Liver (tissue), 9 donors: ENCODE data around the gene ERC2. TPM values are rescaled to one million over a fixed set of nuclear protein-coding genes. Genes with fewer than 3 reads are reported as not detected.

ENCODE experiments used
- DNase-seq: peaks from one replicate; pipeline ENCODE4 v3.0.0-alpha.2; 2017; ENCODE audit warnings: low spot score
- H3K27ac ChIP-seq, 2 donors: one replicate each; pipeline ENCODE4 v1.7.0; 2013; ENCODE audit warnings: inconsistent platforms in 2 of 2, low read length in 2 of 2, control low read depth in 1 of 2, low read depth in 1 of 2, mild to moderate bottlenecking in 1 of 2
- H3K27me3 ChIP-seq, 4 donors: one replicate each; pipeline versions ENCODE4 v1.6.1 to v1.7.0; 2013; ENCODE audit warnings: low read length in 3 of 4, inconsistent platforms in 1 of 4, mild to moderate bottlenecking in 1 of 4, moderate library complexity in 1 of 4; ENCODE audit not compliant: control insufficient read depth in 4 of 4, insufficient read depth in 4 of 4
- H3K36me3 ChIP-seq, 4 donors: one replicate each; pipeline versions ENCODE4 v1.6.1 to v1.7.0; 2013; ENCODE audit warnings: low read length in 3 of 4, mild to moderate bottlenecking in 3 of 4, low read depth in 1 of 4, moderate library complexity in 1 of 4; ENCODE audit not compliant: control insufficient read depth in 4 of 4, insufficient read depth in 3 of 4
- H3K4me1 ChIP-seq, 4 donors: one replicate each; pipeline versions ENCODE4 v1.6.1 to v1.7.0; 2013; ENCODE audit warnings: low read length in 3 of 4, mild to moderate bottlenecking in 3 of 4, moderate library complexity in 1 of 4; ENCODE audit not compliant: control insufficient read depth in 4 of 4, insufficient read depth in 4 of 4
- H3K4me3 ChIP-seq, 3 donors: one replicate each; pipeline versions ENCODE4 v1.6.1 to v1.7.0; 2013; ENCODE audit warnings: low read length in 3 of 3, control low read depth in 1 of 3, low read depth in 1 of 3, mild to moderate bottlenecking in 1 of 3
- H3K9ac ChIP-seq, 2 donors: one replicate each; pipeline ENCODE4 v1.7.0; 2013; ENCODE audit warnings: low read length in 2 of 2, mild to moderate bottlenecking in 2 of 2, moderate library complexity in 2 of 2, control low read depth in 1 of 2, low read depth in 1 of 2
- H3K9me3 ChIP-seq, 4 donors: one replicate each; pipeline versions ENCODE4 v1.6.1 to v1.7.0; 2013; ENCODE audit warnings: low read length in 3 of 4; ENCODE audit not compliant: control insufficient read depth in 4 of 4
- EGR1 ChIP-seq, 2 donors: IDR thresholded peaks; 2 replicates each; pipeline ENCODE4 v1.6.1; 2016 to 2018; ENCODE audit warnings: antibody characterized with exemption in 2 of 2, low read depth in 2 of 2
- FOXA1 ChIP-seq: IDR thresholded peaks from 2 replicates; pipeline ENCODE4 v1.6.1; 2016; ENCODE audit warnings: antibody characterized with exemption
- FOXA2 ChIP-seq: IDR thresholded peaks from 2 replicates; pipeline ENCODE4 v1.6.1; 2016; ENCODE audit warnings: antibody characterized with exemption
- GABPA ChIP-seq, 2 donors: IDR thresholded peaks in 1 of 2; conservative IDR thresholded peaks in 1 of 2; 2 replicates each; pipeline ENCODE4 v1.6.1; 2016; ENCODE audit warnings: antibody characterized with exemption in 2 of 2, mild to moderate bottlenecking in 1 of 2, moderate library complexity in 1 of 2
- HNF4A ChIP-seq, 2 donors: conservative IDR thresholded peaks; 2 replicates each; pipeline ENCODE4 v1.6.1; 2016; ENCODE audit warnings: antibody characterized with exemption in 2 of 2, mild to moderate bottlenecking in 2 of 2
- JUND ChIP-seq, 2 donors: IDR thresholded peaks; 2 replicates each; pipeline ENCODE4 v1.6.1; 2016; ENCODE audit warnings: antibody characterized with exemption in 2 of 2
- NR2F2 ChIP-seq: IDR thresholded peaks from 2 replicates; pipeline ENCODE4 v1.6.1; 2016; ENCODE audit warnings: antibody characterized with exemption
- RAD21 ChIP-seq, 2 donors: IDR thresholded peaks; 2 replicates each; pipeline ENCODE4 v1.6.1; 2016; ENCODE audit warnings: antibody characterized with exemption in 2 of 2, mild to moderate bottlenecking in 2 of 2
- RXRA ChIP-seq, 2 donors: IDR thresholded peaks; 2 replicates each; pipeline ENCODE4 v1.6.1; 2017 to 2018; ENCODE audit warnings: antibody characterized with exemption in 2 of 2, mild to moderate bottlenecking in 1 of 2
- SP1 ChIP-seq: IDR thresholded peaks from 2 replicates; pipeline ENCODE4 v1.6.1; 2018; ENCODE audit warnings: antibody characterized with exemption, mild to moderate bottlenecking
- TAF1 ChIP-seq: conservative IDR thresholded peaks from 2 replicates; pipeline ENCODE4 v1.6.1; 2016; ENCODE audit warnings: antibody characterized with exemption, mild to moderate bottlenecking
- YY1 ChIP-seq: IDR thresholded peaks from 2 replicates; pipeline ENCODE4 v1.6.1; 2016; ENCODE audit warnings: antibody characterized with exemption, mild to moderate bottlenecking
- WGBS: extraction: QIAGEN DNeasy Blood & Tissue Kit; methylation state at CpG from one replicate; pipeline ENCODE4 v1.1.7; 2013; 5-methylcytosine and 5-hydroxymethylcytosine counted together
- polyA plus RNA-seq, 2 donors: library from polyadenylated mRNA; stranded (reverse) in 1 of 2; unstranded in 1 of 2; fragments of 200-250 nt in 1 of 2; fragments of >200 nt in 1 of 2; fragmentation: Nextera tagmentation in 1 of 2; extraction: Ambion mirVana in 1 of 2; gene quantifications; one replicate each; pipeline versions ENCODE4 v1.2.1 to v1.2.3, GENCODE V29; 2013 to 2015
- total RNA-seq, 2 donors: library from RNA; depleted of rRNA; stranded (reverse); fragments of >200 nt; gene quantifications; one replicate each; pipeline ENCODE4 v1.2.3, GENCODE V29; 2014
- TF ChIP-seq, protein P1 (sequence below): fragments of 150-350 bp; IDR thresholded peaks from 2 replicates; pipeline ENCODE4 v1.5.1; 2017; ENCODE audit warnings: improper control_type of control experiment, low read depth, low read length; ENCODE audit not compliant: missing input control
- TF ChIP-seq, protein P2 (sequence below): IDR thresholded peaks from 2 replicates; pipeline ENCODE4 v1.6.1; 2016; ENCODE audit warnings: antibody characterized with exemption
- TF ChIP-seq, protein P3 (sequence below): IDR thresholded peaks from 2 replicates; pipeline ENCODE4 v1.6.1; 2016; ENCODE audit warnings: antibody characterized with exemption
- TF ChIP-seq, protein P4 (sequence below): IDR thresholded peaks from 2 replicates; pipeline ENCODE4 v1.6.1; 2016; ENCODE audit warnings: antibody characterized with exemption
- donor health status: healthy.
- donor health status: healthy.
- donor health status: healthy.
- donor health status: healthy.
- donor health status: healthy.

The ERC2 gene
- total and polyA plus RNA-seq, 4 donors = 0.14 to 0.25 TPM; not detected in 2

DNA sequence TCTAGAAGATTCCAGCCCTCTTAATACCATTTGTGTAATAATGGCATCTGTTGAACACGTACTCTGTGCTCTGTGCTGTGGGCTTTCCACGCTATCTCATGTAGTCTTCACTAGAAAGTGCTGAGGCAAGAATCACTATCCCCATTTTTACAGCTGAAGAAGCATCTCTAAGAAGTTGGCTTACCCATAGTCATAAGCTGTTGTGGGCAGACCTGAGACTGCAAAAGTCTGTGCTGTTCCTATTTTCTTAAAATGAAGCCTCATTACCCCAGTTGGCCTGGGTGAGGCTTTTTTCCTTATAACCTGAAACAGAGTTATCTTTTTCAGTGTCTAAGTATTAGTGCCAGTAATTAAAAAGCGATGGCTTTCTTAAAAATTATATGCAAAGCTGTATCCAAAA, 58.5 kb downstream of the ERC2 start (continued):
- TF ChIP-seq HNF4A (conservative IDR thresholded peaks at IDR 0.05) (no peak), NR2F2 (no peak), FOXA2 (no peak)
- TF ChIP-seq, protein P1, sequence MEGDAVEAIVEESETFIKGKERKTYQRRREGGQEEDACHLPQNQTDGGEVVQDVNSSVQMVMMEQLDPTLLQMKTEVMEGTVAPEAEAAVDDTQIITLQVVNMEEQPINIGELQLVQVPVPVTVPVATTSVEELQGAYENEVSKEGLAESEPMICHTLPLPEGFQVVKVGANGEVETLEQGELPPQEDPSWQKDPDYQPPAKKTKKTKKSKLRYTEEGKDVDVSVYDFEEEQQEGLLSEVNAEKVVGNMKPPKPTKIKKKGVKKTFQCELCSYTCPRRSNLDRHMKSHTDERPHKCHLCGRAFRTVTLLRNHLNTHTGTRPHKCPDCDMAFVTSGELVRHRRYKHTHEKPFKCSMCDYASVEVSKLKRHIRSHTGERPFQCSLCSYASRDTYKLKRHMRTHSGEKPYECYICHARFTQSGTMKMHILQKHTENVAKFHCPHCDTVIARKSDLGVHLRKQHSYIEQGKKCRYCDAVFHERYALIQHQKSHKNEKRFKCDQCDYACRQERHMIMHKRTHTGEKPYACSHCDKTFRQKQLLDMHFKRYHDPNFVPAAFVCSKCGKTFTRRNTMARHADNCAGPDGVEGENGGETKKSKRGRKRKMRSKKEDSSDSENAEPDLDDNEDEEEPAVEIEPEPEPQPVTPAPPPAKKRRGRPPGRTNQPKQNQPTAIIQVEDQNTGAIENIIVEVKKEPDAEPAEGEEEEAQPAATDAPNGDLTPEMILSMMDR = no peak

DNA sequence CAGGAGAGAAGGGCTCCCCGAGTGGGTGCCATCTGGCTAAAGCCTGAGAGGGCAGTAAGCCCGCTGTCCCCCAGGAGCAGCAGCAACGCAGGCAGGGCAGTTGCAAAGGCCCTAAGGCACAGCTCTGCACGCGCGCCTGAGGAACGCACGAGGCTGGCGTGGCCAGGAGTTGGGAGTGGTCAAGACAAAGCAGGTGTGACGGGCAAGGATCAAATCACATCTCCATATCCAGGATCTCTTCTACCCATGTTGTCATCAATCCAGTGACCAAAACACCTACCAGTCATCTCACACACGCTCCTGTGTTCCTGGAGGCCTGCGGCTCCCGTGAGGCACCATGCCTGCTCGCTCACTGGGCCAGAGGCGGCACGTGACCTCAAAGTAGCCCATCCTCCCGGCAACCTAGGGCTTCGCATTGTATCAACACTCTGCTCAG, 59.5 kb downstream of the ERC2 start:
- H3K9me3 ChIP-seq = no peaks in the 10 kb centered on the region
- no peak for TF ChIP-seq YY1
- no peak for TF ChIP-seq HNF4A (conservative IDR thresholded peaks at IDR 0.05)
- TF ChIP-seq, protein P2, sequence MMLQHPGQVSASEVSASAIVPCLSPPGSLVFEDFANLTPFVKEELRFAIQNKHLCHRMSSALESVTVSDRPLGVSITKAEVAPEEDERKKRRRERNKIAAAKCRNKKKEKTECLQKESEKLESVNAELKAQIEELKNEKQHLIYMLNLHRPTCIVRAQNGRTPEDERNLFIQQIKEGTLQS = no peak
- TF ChIP-seq FOXA1 = no peak
- no peak for TF ChIP-seq EGR1 (IDR thresholded peaks at IDR 0.05; ENCODE audit: low read depth in 2 of 2)
- TF ChIP-seq, protein P3, sequence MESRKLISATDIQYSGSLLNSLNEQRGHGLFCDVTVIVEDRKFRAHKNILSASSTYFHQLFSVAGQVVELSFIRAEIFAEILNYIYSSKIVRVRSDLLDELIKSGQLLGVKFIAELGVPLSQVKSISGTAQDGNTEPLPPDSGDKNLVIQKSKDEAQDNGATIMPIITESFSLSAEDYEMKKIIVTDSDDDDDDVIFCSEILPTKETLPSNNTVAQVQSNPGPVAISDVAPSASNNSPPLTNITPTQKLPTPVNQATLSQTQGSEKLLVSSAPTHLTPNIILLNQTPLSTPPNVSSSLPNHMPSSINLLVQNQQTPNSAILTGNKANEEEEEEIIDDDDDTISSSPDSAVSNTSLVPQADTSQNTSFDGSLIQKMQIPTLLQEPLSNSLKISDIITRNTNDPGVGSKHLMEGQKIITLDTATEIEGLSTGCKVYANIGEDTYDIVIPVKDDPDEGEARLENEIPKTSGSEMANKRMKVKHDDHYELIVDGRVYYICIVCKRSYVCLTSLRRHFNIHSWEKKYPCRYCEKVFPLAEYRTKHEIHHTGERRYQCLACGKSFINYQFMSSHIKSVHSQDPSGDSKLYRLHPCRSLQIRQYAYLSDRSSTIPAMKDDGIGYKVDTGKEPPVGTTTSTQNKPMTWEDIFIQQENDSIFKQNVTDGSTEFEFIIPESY = no peak
- no peak for TF ChIP-seq FOXA2
- TF ChIP-seq, protein P1 = no peak
- no peak for TF ChIP-seq GABPA (IDR thresholded peaks at IDR 0.05 in 1 of 2, conservative IDR thresholded peaks at IDR 0.05 in 1 of 2)
- TF ChIP-seq RXRA (IDR thresholded peaks at IDR 0.05) = no peak
- no peak for TF ChIP-seq TAF1
- H3K27ac ChIP-seq = no peak overlapping the region
- H3K27me3 ChIP-seq = no peaks in the 10 kb centered on the region
- H3K9ac ChIP-seq = no peak overlapping the region
- no peaks in the 10 kb centered on the region for H3K36me3 ChIP-seq
- H3K4me1 ChIP-seq = no peaks in the 10 kb centered on the region
- DNase-seq = no peak
- 94% methylated on average over 18 of the region's 18 CpGs for WGBS
- H3K4me3 ChIP-seq = no peak overlapping the region

DNA sequence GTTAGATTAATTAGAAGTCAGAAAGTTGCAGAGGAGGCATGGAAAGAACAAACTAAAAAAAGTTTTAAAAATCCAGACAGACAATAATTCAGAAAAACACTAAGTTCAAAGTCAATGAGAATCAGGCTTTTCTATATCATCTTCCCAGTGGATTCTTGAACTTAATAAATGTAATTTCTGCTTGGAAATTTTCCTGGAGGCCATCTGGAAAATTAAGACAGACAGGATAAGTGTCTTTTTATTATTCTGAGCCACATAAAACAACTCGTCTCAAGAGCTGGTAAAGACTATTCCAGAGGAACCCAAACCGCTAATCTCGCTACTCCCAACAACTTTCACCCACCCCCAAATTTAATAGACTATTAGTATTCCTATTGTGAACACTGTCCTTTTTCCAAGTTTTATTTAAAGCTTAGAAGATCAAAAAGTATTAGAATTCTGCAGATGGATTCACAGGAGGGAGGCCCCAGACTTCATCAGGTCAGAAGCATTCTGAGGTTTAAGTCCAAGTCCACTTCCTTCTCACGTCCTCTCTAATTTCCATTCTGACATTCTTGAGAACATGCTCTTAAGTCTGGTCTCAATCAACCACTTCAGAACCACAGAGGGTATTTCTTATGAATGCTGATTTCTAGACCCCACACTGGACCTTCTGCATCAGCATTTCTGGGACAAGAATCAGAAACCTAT, 61.3 kb downstream of the ERC2 start:
- no peaks in the 10 kb centered on the region for H3K9me3 ChIP-seq
- H3K4me1 ChIP-seq = no peaks in the 10 kb centered on the region
- no peak for DNase-seq
- no peak overlapping the region for H3K4me3 ChIP-seq
- no peak overlapping the region for H3K9ac ChIP-seq
- H3K36me3 ChIP-seq = no peaks in the 10 kb centered on the region
- WGBS = 92% methylated on average over 4 of the region's 4 CpGs
- no peak overlapping the region for H3K27ac ChIP-seq
- no peaks in the 10 kb centered on the region for H3K27me3 ChIP-seq
- TF ChIP-seq TAF1 = no peak
- TF ChIP-seq, protein P1 = no peak
- TF ChIP-seq, protein P2 = no peak
- TF ChIP-seq SP1 = no peak
- no peak for TF ChIP-seq FOXA1
- no peak for TF ChIP-seq JUND (IDR thresholded peaks at IDR 0.05)
- no peak for TF ChIP-seq RAD21 (IDR thresholded peaks at IDR 0.05)
- TF ChIP-seq, protein P4, sequence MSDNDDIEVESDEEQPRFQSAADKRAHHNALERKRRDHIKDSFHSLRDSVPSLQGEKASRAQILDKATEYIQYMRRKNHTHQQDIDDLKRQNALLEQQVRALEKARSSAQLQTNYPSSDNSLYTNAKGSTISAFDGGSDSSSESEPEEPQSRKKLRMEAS = no peak
